ENCODE measurements around the gene SMYD3.

Gene SMYD3

GRCh38 chr1:245937316-245938045 lies 569.6 kb downstream of the SMYD3 start:
- no peak for DNase-seq

- no peak for DNase-seq
Measured at GRCh38 chr1:245934409-245934808, 572.7 kb downstream of the SMYD3 start.

- no peak for DNase-seq
Measured at GRCh38 chr1:245933431-245934045, 573.5 kb downstream of the SMYD3 start.

GRCh38 chr1:245932302-245932972 lies 574.6 kb downstream of the SMYD3 start:
- DNase-seq, result no peak

- DNase-seq, result no peak
Measured at GRCh38 chr1:245931450-245931849, 575.6 kb downstream of the SMYD3 start.

GRCh38 chr1:245929224-245929623 lies 577.9 kb downstream of the SMYD3 start:
- no peak for DNase-seq

GRCh38 chr1:245926888-245927287 lies 580.2 kb downstream of the SMYD3 start:
- DNase-seq, result no peak

GRCh38 chr1:245923215-245923614 lies 583.9 kb downstream of the SMYD3 start:
- no peak for DNase-seq

GRCh38 chr1:245921417-245921816 lies 585.7 kb downstream of the SMYD3 start:
- DNase-seq, result no peak

GRCh38 chr1:245917403-245917802 lies 589.7 kb downstream of the SMYD3 start:
- DNase-seq, result no peak

- no peak for DNase-seq
Measured at GRCh38 chr1:245915841-245916240, 591.2 kb downstream of the SMYD3 start.

- DNase-seq, result no peak
Measured at GRCh38 chr1:245915406-245915805, 591.7 kb downstream of the SMYD3 start.

GRCh38 chr1:245908543-245908942 lies 598.5 kb downstream of the SMYD3 start:
- DNase-seq, result no peak

- no peak for DNase-seq
Measured at GRCh38 chr1:245906207-245906606, 600.9 kb downstream of the SMYD3 start.

GRCh38 chr1:245903851-245904250 lies 603.2 kb downstream of the SMYD3 start:
- no peak for DNase-seq

- DNase-seq, result no peak
Measured at GRCh38 chr1:245901565-245901964, 605.5 kb downstream of the SMYD3 start.

GRCh38 chr1:245901037-245901436 lies 606.0 kb downstream of the SMYD3 start:
- DNase-seq, result no peak

- no peak for DNase-seq
Measured at GRCh38 chr1:245898581-245898980, 608.5 kb downstream of the SMYD3 start.

GRCh38 chr1:245896258-245896657 lies 610.8 kb downstream of the SMYD3 start:
- DNase-seq, result no peak

- no peak for DNase-seq
Measured at GRCh38 chr1:245895455-245895959, 611.6 kb downstream of the SMYD3 start.

- DNase-seq, result no peak
Measured at GRCh38 chr1:245894843-245895242, 612.2 kb downstream of the SMYD3 start.

GRCh38 chr1:245893025-245893424 lies 614.1 kb downstream of the SMYD3 start:
- no peak for DNase-seq

- peak; percentile 49 to 52 for DNase-seq
Measured at GRCh38 chr1:245888809-245889208, 618.3 kb downstream of the SMYD3 start.

GRCh38 chr1:245887829-245888228 lies 619.2 kb downstream of the SMYD3 start:
- DNase-seq, result no peak
